OCI-LY3 (cell line): ENCODE results near the gene ENOX2.

Source experiments
- H2AFZ ChIP-seq: fragments of 200-600, 300-600 bp; shearing (Covaris generic); 2 replicates; pipeline ENCODE4 v1.6.0; 2014; ENCODE audit warnings: antibody characterized with exemption, low read depth, low read length
- H3K27ac ChIP-seq: fragments of 200-600, 300-600 bp; sonication (generic); 2 replicates; pipeline ENCODE4 v1.5.1; 2014; ENCODE audit warnings: mild to moderate bottlenecking, low read length, moderate library complexity, mixed read lengths
- H3K27me3 ChIP-seq: fragments of 200-600, 300-600 bp; sonication (generic); 2 replicates; pipeline ENCODE4 v1.6.1; 2014; ENCODE audit warnings: low read depth, low read length, mixed read lengths
- H3K36me3 ChIP-seq: fragments of 200-600, 300-600 bp; sonication (generic); replicated peaks from 2 replicates; pipeline ENCODE3; 2014; ENCODE audit warnings: low read depth, low read length, mixed read lengths
- H3K4me1 ChIP-seq: fragments of 300-600, 200-600 bp; sonication (generic); 2 replicates; pipeline ENCODE4 v1.6.1; 2014; ENCODE audit warnings: low read length, mixed read lengths
- H3K4me2 ChIP-seq: fragments of 200-600, 300-600 bp; sonication (generic); 2 replicates; pipeline ENCODE4 v1.6.1; 2014; ENCODE audit warnings: low read length, mixed read lengths
- H3K4me3 ChIP-seq: fragments of 300-600, 200-600 bp; sonication (generic); 2 replicates; pipeline ENCODE4 v1.5.1; 2014; ENCODE audit warnings: antibody characterized with exemption, mild to moderate bottlenecking, low read length, moderate library complexity
- H3K79me2 ChIP-seq: fragments of 300-600, 200-600 bp; shearing (Covaris generic); 2 replicates; pipeline ENCODE4 v1.6.1; 2014; ENCODE audit warnings: mild to moderate bottlenecking, low read length, mixed read lengths
- H3K9ac ChIP-seq: fragments of 300-600, 200-600 bp; shearing (Covaris generic); 2 replicates; pipeline ENCODE4 v1.6.0; 2014; ENCODE audit warnings: mild to moderate bottlenecking, low read length, moderate library complexity
- H3K9me3 ChIP-seq: fragments of 200-600, 300-600 bp; shearing (Covaris generic); 2 replicates; pipeline ENCODE4 v1.6.1; 2014; ENCODE audit warnings: low read length, mixed read lengths; ENCODE audit not compliant: insufficient read depth
- H4K20me1 ChIP-seq: fragments of 200-600, 300-600 bp; sonication (generic); 2 replicates; pipeline ENCODE4 v1.6.1; 2016; ENCODE audit warnings: low read length, mixed read lengths; ENCODE audit not compliant: insufficient read depth
- EZH2phosphoT487 ChIP-seq: fragments of 200-600 bp; shearing (Covaris generic); IDR thresholded peaks from 2 replicates; pipeline ENCODE4 v1.6.1; 2018; ENCODE audit warnings: antibody characterized with exemption, mixed run types, low read depth
- TF ChIP-seq, protein P1 (sequence below): fragments of 200-600, 300-600 bp; sonication (generic); IDR thresholded peaks from 2 replicates; pipeline ENCODE4 v1.5.1; 2014; ENCODE audit warnings: antibody characterized with exemption, low read length, low read depth

Gene ENOX2

GRCh38 chrX:130578906-130579305 lies 324.1 kb downstream of the ENOX2 start:
- H2AFZ ChIP-seq = no peak overlapping the region

GRCh38 chrX:130577431-130577830 lies 325.6 kb downstream of the ENOX2 start:
- H2AFZ ChIP-seq = no peak overlapping the region
- H3K36me3 ChIP-seq = no peaks in the 10 kb centered on the region
- H3K4me2 ChIP-seq = no peak overlapping the region
- H3K9me3 ChIP-seq = no peaks in the 10 kb centered on the region
- TF ChIP-seq, protein P1, sequence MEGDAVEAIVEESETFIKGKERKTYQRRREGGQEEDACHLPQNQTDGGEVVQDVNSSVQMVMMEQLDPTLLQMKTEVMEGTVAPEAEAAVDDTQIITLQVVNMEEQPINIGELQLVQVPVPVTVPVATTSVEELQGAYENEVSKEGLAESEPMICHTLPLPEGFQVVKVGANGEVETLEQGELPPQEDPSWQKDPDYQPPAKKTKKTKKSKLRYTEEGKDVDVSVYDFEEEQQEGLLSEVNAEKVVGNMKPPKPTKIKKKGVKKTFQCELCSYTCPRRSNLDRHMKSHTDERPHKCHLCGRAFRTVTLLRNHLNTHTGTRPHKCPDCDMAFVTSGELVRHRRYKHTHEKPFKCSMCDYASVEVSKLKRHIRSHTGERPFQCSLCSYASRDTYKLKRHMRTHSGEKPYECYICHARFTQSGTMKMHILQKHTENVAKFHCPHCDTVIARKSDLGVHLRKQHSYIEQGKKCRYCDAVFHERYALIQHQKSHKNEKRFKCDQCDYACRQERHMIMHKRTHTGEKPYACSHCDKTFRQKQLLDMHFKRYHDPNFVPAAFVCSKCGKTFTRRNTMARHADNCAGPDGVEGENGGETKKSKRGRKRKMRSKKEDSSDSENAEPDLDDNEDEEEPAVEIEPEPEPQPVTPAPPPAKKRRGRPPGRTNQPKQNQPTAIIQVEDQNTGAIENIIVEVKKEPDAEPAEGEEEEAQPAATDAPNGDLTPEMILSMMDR = no peak
- no peak for TF ChIP-seq EZH2phosphoT487
- no peaks in the 10 kb centered on the region for H3K79me2 ChIP-seq
- H3K4me1 ChIP-seq = peaks cover 4% of the 10 kb centered on the region; the same call in 1 of the 2 replicates
- H3K27ac ChIP-seq = no peak overlapping the region
- H3K27me3 ChIP-seq = no peaks in the 10 kb centered on the region
- H3K4me3 ChIP-seq = no peak overlapping the region
- no peak overlapping the region for H3K9ac ChIP-seq
- H4K20me1 ChIP-seq = no peaks in the 10 kb centered on the region

More at GRCh38 chrX:130578906-130579305, 324.1 kb downstream of the ENOX2 start:
- Histone ChIP-seq H4K20me1 (no peaks in the 10 kb centered on the region), H3K4me2 (no peak overlapping the region), H3K36me3 (no peaks in the 10 kb centered on the region), H3K27me3 (no peaks in the 10 kb centered on the region), H3K4me1 (peaks cover 4% of the 10 kb centered on the region; the same call in 1 of the 2 replicates), H3K27ac (no peak overlapping the region), H3K9ac (no peak overlapping the region), H3K9me3 (no peaks in the 10 kb centered on the region), H3K4me3 (no peak overlapping the region), H3K79me2 (no peaks in the 10 kb centered on the region)
- no peak for TF ChIP-seq EZH2phosphoT487
- TF ChIP-seq, protein P1 = no peak

GRCh38 chrX:130575831-130576389 lies 327.1 kb downstream of the ENOX2 start:
- Histone ChIP-seq H3K36me3 (no peaks in the 10 kb centered on the region), H3K4me2 (peak overlapping the region; percentile 55), H3K27ac (no peak overlapping the region), H3K27me3 (no peaks in the 10 kb centered on the region), H3K79me2 (no peaks in the 10 kb centered on the region), H3K9ac (no peak overlapping the region), H4K20me1 (no peaks in the 10 kb centered on the region), H3K4me3 (no peak overlapping the region), H2AFZ (peak overlapping the region; percentile 94), H3K9me3 (no peaks in the 10 kb centered on the region), H3K4me1 (peaks cover 4% of the 10 kb centered on the region; the same call in 1 of the 2 replicates)
- TF ChIP-seq EZH2phosphoT487 = no peak
- TF ChIP-seq, protein P1 = peak; percentile 69
